ENCODE results near the gene ARPP19.
"Not testable (repeated sequence)": the region's sequence is repeated elsewhere in the genome, so short reads cannot be mapped to it uniquely, and the experiment has no call there.

Gene ARPP19

GRCh38 chr15:52558196-52558595 is 10.6 kb downstream of the ARPP19 start:
- TF ChIP-seq CTCF (IDR thresholded peaks at IDR 0.05; ENCODE audit: low read depth, low read length) = no peak
- no peak for DNase-seq (ENCODE audit: extremely low read depth, low read depth)

GRCh38 chr15:52557274-52557641 is 11.6 kb downstream of the ARPP19 start:
- no peak for DNase-seq (ENCODE audit: extremely low read depth, low read depth)
- TF ChIP-seq CTCF (IDR thresholded peaks at IDR 0.05; ENCODE audit: low read depth, low read length) = no peak

GRCh38 chr15:52556524-52557273 is 12.1 kb downstream of the ARPP19 start:
- no peak for TF ChIP-seq CTCF (IDR thresholded peaks at IDR 0.05; ENCODE audit: low read depth, low read length)
- DNase-seq (ENCODE audit: extremely low read depth, low read depth) = no peak

GRCh38 chr15:52552303-52552702 is 16.5 kb downstream of the ARPP19 start:
- TF ChIP-seq CTCF (IDR thresholded peaks at IDR 0.05; ENCODE audit: low read depth, low read length) = no peak
- no peak for DNase-seq (ENCODE audit: extremely low read depth, low read depth)

- no peak for TF ChIP-seq CTCF (IDR thresholded peaks at IDR 0.05; ENCODE audit: low read depth, low read length)
- no peak for DNase-seq (ENCODE audit: extremely low read depth, low read depth)
Measured at GRCh38 chr15:52551762-52552161, 17.1 kb downstream of the ARPP19 start.

GRCh38 chr15:52551186-52551585 is 17.6 kb downstream of the ARPP19 start:
- DNase-seq (ENCODE audit: extremely low read depth, low read depth) = not testable (repeated sequence)

- no peak for TF ChIP-seq CTCF (IDR thresholded peaks at IDR 0.05; ENCODE audit: low read depth, low read length)
- DNase-seq (ENCODE audit: extremely low read depth, low read depth) = no peak
Measured at GRCh38 chr15:52546031-52546751, 22.6 kb downstream of the ARPP19 start.

All from AG09319 (cell line).